IMR-90 (cell line): ENCODE measurements around the gene ZNF775. TPM values are rescaled to one million over a fixed set of nuclear protein-coding genes. Genes with fewer than 3 reads are reported as not detected.

ENCODE experiments used
- ATAC-seq: fragments of 200-7000 bp; cut with Tn5 transposase; 2 replicates; pipeline ENCODE4 v1.9.1; 2020; ENCODE audit warnings: low read depth, mild to moderate bottlenecking, moderate library complexity
- BruUV-seq: library from RNA; stranded (reverse); fragments of 400-500 nt; replicated peaks from 2 replicates; lab custom pipeline; 2021; lab: Mats Ljungman, UMichigan
- CTCF ChIA-PET: fragments of 300-600 bp; formaldehyde crosslinking; extraction: SDS; loops from one replicate; lab custom pipeline; 2021; ENCODE audit warnings: antibody characterized with exemption; lab: Yijun Ruan, JAX
- POLR2A ChIA-PET: fragments of 300-600 bp; sonication (Branson Sonifier 250); formaldehyde crosslinking; loops from one replicate; lab custom pipeline; 2022; ENCODE audit warnings: antibody characterized with exemption; ENCODE audit not compliant: unreplicated experiment; lab: Charles Lee
- DNase-seq: peaks from one replicate; pipeline ENCODE4 v3.0.0; 2013
- H2AFZ ChIP-seq: replicated peaks from 2 replicates; pipeline ENCODE3; 2013; ENCODE audit warnings: low read length, mild to moderate bottlenecking; ENCODE audit not compliant: poor library complexity
- H2AK5ac ChIP-seq: 2 replicates; pipeline ENCODE4 v1.6.1; 2013; ENCODE audit warnings: low read depth, low read length, inconsistent platforms
- H2AK9ac ChIP-seq: replicated peaks from 2 replicates; pipeline ENCODE3; 2013; ENCODE audit warnings: mild to moderate bottlenecking, low read depth, low read length, moderate library complexity; ENCODE audit not compliant: poor library complexity
- H2BK120ac ChIP-seq: 2 replicates; pipeline ENCODE4 v1.6.1; 2013; ENCODE audit warnings: low read depth, low read length, inconsistent platforms
- H2BK15ac ChIP-seq: 3 replicates; pipeline ENCODE4 v1.6.1; 2013; ENCODE audit warnings: low read depth, low read length, inconsistent platforms
- H2BK20ac ChIP-seq: 2 replicates; pipeline ENCODE4 v1.6.1; 2013; ENCODE audit warnings: low read depth, mild to moderate bottlenecking, inconsistent platforms, low read length, moderate library complexity
- H2BK5ac ChIP-seq: 2 replicates; pipeline ENCODE4 v1.6.1; 2013; ENCODE audit warnings: mild to moderate bottlenecking, low read depth, low read length, inconsistent platforms; ENCODE audit not compliant: poor library complexity, severe bottlenecking
- H3K14ac ChIP-seq: replicated peaks from 2 replicates; pipeline ENCODE4 v1.6.1; 2013; ENCODE audit warnings: low read depth, low read length, inconsistent platforms
- H3K18ac ChIP-seq: 2 replicates; pipeline ENCODE4 v1.6.1; 2013; ENCODE audit warnings: low read depth, low read length, control low read depth
- H3K23ac ChIP-seq: 2 replicates; pipeline ENCODE4 v1.6.1; 2013; ENCODE audit warnings: low read depth, low read length, inconsistent platforms
- H3K27ac ChIP-seq: 2 replicates; pipeline ENCODE4 v1.5.1; 2013; ENCODE audit warnings: mild to moderate bottlenecking, control low read depth, low read length; ENCODE audit not compliant: insufficient read depth
- H3K27me3 ChIP-seq: 2 replicates; pipeline ENCODE4 v1.6.1; 2013; ENCODE audit warnings: low read length; ENCODE audit not compliant: control insufficient read depth, insufficient read depth
- H3K36me3 ChIP-seq: 2 replicates; pipeline ENCODE4 v1.6.1; 2013; ENCODE audit warnings: low read length, mixed read lengths; ENCODE audit not compliant: control insufficient read depth, insufficient read depth
- H3K4ac ChIP-seq: 2 replicates; pipeline ENCODE4 v1.6.1; 2013; ENCODE audit warnings: low read depth, low read length, inconsistent platforms
- H3K4me1 ChIP-seq: 2 replicates; pipeline ENCODE4 v1.6.1; 2013; ENCODE audit warnings: low read length, mixed read lengths; ENCODE audit not compliant: control insufficient read depth, insufficient read depth
- H3K4me2 ChIP-seq: 2 replicates; pipeline ENCODE4 v1.6.1; 2013; ENCODE audit warnings: low read depth, mild to moderate bottlenecking, control low read depth, low read length, moderate library complexity
- H3K4me3 ChIP-seq: 2 replicates; pipeline ENCODE4 v1.5.1; 2013; ENCODE audit warnings: low read depth, mild to moderate bottlenecking, control low read depth, low read length, moderate library complexity; ENCODE audit not compliant: insufficient read depth
- H3K56ac ChIP-seq: 2 replicates; pipeline ENCODE4 v1.6.1; 2013; ENCODE audit warnings: low read length, inconsistent platforms; ENCODE audit not compliant: insufficient read depth; ENCODE audit errors: extremely low read depth
- H3K79me1 ChIP-seq, 2 experiments: 2 replicates each; pipeline ENCODE4 v1.6.1; 2013; ENCODE audit warnings: low read length in 2 of 2, inconsistent platforms in 1 of 2, low read depth in 1 of 2
- H3K9ac ChIP-seq: 2 replicates; pipeline ENCODE4 v1.6.1; 2013; ENCODE audit warnings: low read depth, low read length, control low read depth
- H3K9me1 ChIP-seq: 2 replicates; pipeline ENCODE4 v1.6.1; 2013; ENCODE audit warnings: low read length, inconsistent platforms; ENCODE audit not compliant: insufficient read depth
- H3K9me3 ChIP-seq: 2 replicates; pipeline ENCODE4 v1.6.1; 2013; ENCODE audit warnings: low read length; ENCODE audit not compliant: control insufficient read depth, insufficient read depth
- H4K20me1 ChIP-seq: 2 replicates; pipeline ENCODE4 v1.6.1; 2013; ENCODE audit warnings: low read length, inconsistent platforms; ENCODE audit not compliant: insufficient read depth
- H4K5ac ChIP-seq: 2 replicates; pipeline ENCODE4 v1.6.1; 2013; ENCODE audit warnings: mild to moderate bottlenecking, low read depth, low read length, control low read depth
- H4K8ac ChIP-seq, 2 experiments: 2 replicates each; pipeline ENCODE4 v1.6.1; 2013; ENCODE audit warnings: low read depth in 2 of 2, low read length in 2 of 2, control low read depth in 1 of 2, inconsistent platforms in 1 of 2
- H4K91ac ChIP-seq: 2 replicates; pipeline ENCODE4 v1.6.1; 2013; ENCODE audit warnings: low read depth, low read length, inconsistent platforms; ENCODE audit not compliant: insufficient read depth
- MXI1 ChIP-seq: IDR thresholded peaks from 2 replicates; pipeline ENCODE4 v1.6.1; 2012; ENCODE audit warnings: low read depth, mild to moderate bottlenecking, low read length, moderate library complexity, borderline replicate concordance
- RCOR1 ChIP-seq: IDR thresholded peaks from 2 replicates; pipeline ENCODE4 v1.6.1; 2012; ENCODE audit warnings: mild to moderate bottlenecking, low read length, improper control_type of control experiment; ENCODE audit not compliant: insufficient replicate concordance
- WGBS, 2 experiments: methylation state at CpG; one replicate each; pipeline versions ENCODE4 v1.1.5 to v1.1.7; 2013; ENCODE audit warnings: missing lambda C conversion rate in 2 of 2; ENCODE audit not compliant: insufficient read length in 1 of 2; ENCODE audit errors: extremely low coverage in 2 of 2; 5-methylcytosine and 5-hydroxymethylcytosine counted together
- dilution Hi-C: fragments of 300-500 bp; cut with HindIII; formaldehyde crosslinking; loops from one replicate; pipeline ENCODE4 v1.14.3; 2018; ENCODE audit warnings: low sequenced_read_pairs; ENCODE audit not compliant: unreplicated experiment
- in situ Hi-C: fragments of 300-500 bp; cut with MboI; formaldehyde crosslinking; loops from 3 replicates; pipeline ENCODE4 v1.14.3; 2019; ENCODE audit warnings: low sequenced_read_pairs, inconsistent platforms, mixed read lengths
- intact Hi-C: fragments of 100-400 bp; cut with micrococcal nuclease; formaldehyde crosslinking; loops from 2 replicates; pipeline ENCODE4 v1.10.0; 2022
- polyA plus RNA-seq, 3 experiments: library from polyadenylated mRNA; depleted of rRNA; stranded (reverse); fragments of >200 nt; gene quantifications; 2 replicates each; pipeline ENCODE4 v1.2.3, GENCODE V29; 2012; ENCODE audit warnings: low replicate concordance in 1 of 3
- total RNA-seq: library from RNA; depleted of rRNA; stranded (reverse); fragments of >200 nt; gene quantifications from 2 replicates; pipeline ENCODE4 v1.2.3, GENCODE V29; 2012; rRNA removed

ZNF775 gene
- total and polyA plus RNA-seq, 2 of the 4 experiments (the other 2 are of a cell fraction), result 1.4 to 2.6 TPM

DNA sequence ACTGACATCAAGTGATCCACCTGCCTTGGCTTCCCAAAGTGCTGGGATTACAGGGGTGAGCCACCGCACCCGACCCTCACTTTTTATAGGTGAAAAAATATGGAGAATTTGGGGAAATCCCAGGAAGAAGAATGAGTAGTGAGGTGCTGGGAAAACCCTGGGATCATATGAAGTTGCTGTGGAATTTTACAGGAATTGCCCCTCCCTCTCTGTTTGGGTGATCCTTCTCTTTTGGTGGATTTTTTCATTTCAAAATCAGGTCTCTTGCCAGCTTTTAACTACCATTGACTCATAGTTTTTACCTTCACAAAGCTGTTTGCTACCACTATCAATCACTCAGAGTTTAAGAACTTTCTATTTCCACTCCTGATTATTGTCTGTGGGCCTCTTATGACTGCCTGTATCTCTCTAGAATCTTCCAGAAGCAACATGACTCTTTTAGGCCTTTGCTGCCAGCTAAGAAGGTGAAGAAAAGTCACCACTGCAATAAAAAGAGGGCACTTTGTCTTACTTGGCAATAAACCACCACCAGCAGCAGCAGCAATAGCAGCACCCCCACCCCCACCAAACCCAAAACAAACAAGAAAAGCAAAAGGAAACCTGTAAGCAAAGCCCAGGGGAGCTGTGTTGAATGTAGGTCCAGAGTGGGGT, 67.3 kb downstream of the ZNF775 start:
- ChIA-PET CTCF (interaction anchor here (1.3 kb wide), 1 partner anchor 8 kb away, joined by 3 read pairs; no protein-coding TSS in a partner anchor), POLR2A (interaction anchor here (0.9 kb wide), 1 partner anchor 17 kb away, joined by 3 read pairs; no protein-coding TSS in a partner anchor)
- Histone ChIP-seq H3K79me1 (no peaks in the 10 kb centered on the region), H3K56ac (no peak overlapping the region), H3K27me3 (peaks cover 14% of the 10 kb centered on the region; the same call in 1 of the 2 replicates), H3K4me2 (no peak overlapping the region), H4K5ac (no peak overlapping the region), H2BK20ac (no peak overlapping the region), H3K9me3 (peaks cover 11% of the 10 kb centered on the region), H4K91ac (no peak overlapping the region), H3K27ac (no peak overlapping the region), H3K9ac (no peak overlapping the region), H3K18ac (no peak overlapping the region), H2BK120ac (no peak overlapping the region), H2BK5ac (no peak overlapping the region), H4K20me1 (no peaks in the 10 kb centered on the region), H3K9me1 (no peaks in the 10 kb centered on the region), H4K8ac (no peak overlapping the region), H3K4ac (no peak overlapping the region), H2AFZ (no peak overlapping the region), H3K36me3 (no peaks in the 10 kb centered on the region), H3K4me3 (no peak overlapping the region), H3K14ac (no peak overlapping the region), H3K23ac (no peak overlapping the region), H3K4me1 (no peaks in the 10 kb centered on the region), H2AK5ac (no peak overlapping the region), H2BK15ac (no peak overlapping the region), H2AK9ac (no peak overlapping the region)
- in situ Hi-C loops (no loop called here), dilution Hi-C loops (no loop called here), intact Hi-C loops (no loop called here)
- ATAC-seq, result no peak
- BruUV-seq, result no TSS peak
- WGBS, 2 experiments, result 70% methylated on average over 2 of the region's 2 CpGs; no CpG with 5 or more reads in 1 of the 2 experiments
- TF ChIP-seq RCOR1 (no peak), MXI1 (no peak)
- no peak for DNase-seq

Other genes with a start within 250 kb of the ZNF775 start
- gene LRRC61, start 56.0 kb upstream of the ZNF775 start, total RNA-seq, result not detected in 2 replicates
- 0.06 and 0.07 TPM in 2 replicates for gene LRRC61, start 56.0 kb upstream of the ZNF775 start, polyA plus RNA-seq (2012; rRNA removed)
- gene ACTR3C, start 55.8 kb upstream of the ZNF775 start, total RNA-seq, result not detected in 2 replicates
- gene ACTR3C, start 55.8 kb upstream of the ZNF775 start, polyA plus RNA-seq (2012; rRNA removed), result not detected in 2 replicates
- gene RARRES2, start 37.7 kb upstream of the ZNF775 start, total RNA-seq, result not detected in 2 replicates
- 1.4 and 1.6 TPM in 2 replicates for gene RARRES2, start 37.7 kb upstream of the ZNF775 start, polyA plus RNA-seq (2012; rRNA removed)
- 19.4 and 20.6 TPM in 2 replicates for gene REPIN1, start 10.5 kb upstream of the ZNF775 start, total RNA-seq
- gene REPIN1, start 10.5 kb upstream of the ZNF775 start, polyA plus RNA-seq (2012; rRNA removed), result 50.6 and 59.7 TPM in 2 replicates
- gene GIMAP8, start 71.3 kb downstream of the ZNF775 start, total RNA-seq, result not detected in 2 replicates
- not detected in 2 replicates for gene GIMAP8, start 71.3 kb downstream of the ZNF775 start, polyA plus RNA-seq (2012; rRNA removed)
- gene GIMAP7, start 135.5 kb downstream of the ZNF775 start, total RNA-seq, result not detected in 2 replicates
- gene GIMAP7, start 135.5 kb downstream of the ZNF775 start, polyA plus RNA-seq (2012; rRNA removed), result not detected in 2 replicates
- not detected in 2 replicates for gene GIMAP4, start 188.1 kb downstream of the ZNF775 start, total RNA-seq
- gene GIMAP4, start 188.1 kb downstream of the ZNF775 start, polyA plus RNA-seq (2012; rRNA removed), result not detected in 2 replicates